ENCODE results near the gene SLC16A2. TPM values are rescaled to one million over a fixed set of nuclear protein-coding genes. Genes with fewer than 3 reads are reported as not detected.
"Not testable (repeated sequence)": the region's sequence is repeated elsewhere in the genome, so short reads cannot be mapped to it uniquely, and the experiment has no call there.

The SLC16A2 gene
- polyA plus RNA-seq, 5 donors: 21.8 to 29.2 (median 27.0) TPM

DNA sequence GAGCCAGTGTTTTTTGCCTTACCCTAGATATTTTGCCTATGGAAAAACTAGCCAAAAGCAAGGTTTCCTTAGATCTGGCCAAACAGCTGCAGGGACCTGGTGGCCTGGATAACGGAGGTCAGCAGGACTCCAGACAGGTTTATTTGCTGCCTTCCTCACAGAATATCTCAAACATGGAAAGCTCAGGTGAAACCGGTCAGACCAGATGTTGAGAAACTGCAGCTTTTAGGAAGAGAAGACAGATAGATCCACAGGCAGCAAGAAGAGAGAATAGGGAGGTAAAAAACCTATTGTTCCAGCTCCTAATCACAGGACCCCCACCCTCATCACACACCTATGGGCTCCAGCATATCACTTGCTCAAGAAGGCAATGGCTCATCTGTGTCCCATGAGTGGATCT, 16.2 kb downstream of the SLC16A2 start:
- DNase-seq: no peak

DNA sequence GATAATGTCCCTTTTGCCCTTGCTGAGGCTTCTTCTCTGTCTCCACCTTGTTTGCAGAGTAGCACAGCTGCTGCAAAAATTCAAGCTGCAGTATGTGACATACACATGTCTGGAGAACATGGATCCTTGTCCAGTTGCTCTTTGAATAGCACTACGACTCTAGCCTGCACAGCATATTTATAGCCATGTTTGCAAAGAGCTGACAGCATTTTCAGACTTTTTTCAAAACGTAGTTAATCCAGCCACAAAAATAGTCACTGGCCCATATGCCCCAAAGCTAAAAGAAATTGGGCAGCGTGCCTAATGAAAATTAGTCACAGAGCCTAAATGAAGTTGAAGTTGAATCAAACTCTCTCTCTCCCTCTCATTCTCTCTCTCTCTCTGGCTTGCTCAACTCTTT, 17.5 kb downstream of the SLC16A2 start:
- no peak for DNase-seq

DNA sequence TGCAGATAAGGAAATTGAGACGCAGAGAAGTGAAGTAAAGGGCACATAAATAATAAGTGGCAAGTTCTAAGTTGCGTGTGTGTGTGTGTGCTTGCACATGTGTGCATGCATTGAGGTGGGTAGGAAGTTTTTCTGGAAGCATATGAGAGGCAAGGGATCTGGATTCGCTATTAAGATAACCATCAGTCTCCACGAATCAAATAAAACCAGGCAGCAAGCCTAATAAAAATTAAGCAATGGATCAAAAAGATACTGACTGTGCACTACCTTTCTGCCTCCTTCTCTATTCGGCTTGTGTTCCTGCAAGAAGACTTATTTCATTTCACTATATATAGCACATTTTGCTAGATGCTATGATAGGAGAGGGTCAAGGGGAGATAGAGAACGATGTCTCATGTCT, 23.8 kb downstream of the SLC16A2 start:
- no peak for DNase-seq

DNA sequence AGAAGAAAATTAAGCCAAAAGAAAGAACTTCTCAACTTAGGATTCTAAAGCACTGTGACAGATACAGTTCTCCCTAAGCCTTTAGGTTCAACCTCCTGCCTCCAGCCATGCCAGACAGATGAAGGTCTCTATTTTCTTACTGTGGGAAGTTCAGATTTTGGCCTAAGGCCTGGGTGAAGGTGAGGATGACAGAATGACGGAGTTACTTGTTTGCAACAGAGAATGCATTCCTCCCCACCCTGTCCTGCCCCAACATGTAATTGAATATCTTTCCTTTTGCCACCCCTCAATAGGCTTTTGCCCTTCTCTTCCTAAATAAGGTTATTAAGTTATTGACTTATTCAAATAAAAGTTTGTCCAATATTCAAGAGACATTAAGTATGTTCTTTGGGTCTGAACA, 25.6 kb downstream of the SLC16A2 start:
- DNase-seq: no peak

DNA sequence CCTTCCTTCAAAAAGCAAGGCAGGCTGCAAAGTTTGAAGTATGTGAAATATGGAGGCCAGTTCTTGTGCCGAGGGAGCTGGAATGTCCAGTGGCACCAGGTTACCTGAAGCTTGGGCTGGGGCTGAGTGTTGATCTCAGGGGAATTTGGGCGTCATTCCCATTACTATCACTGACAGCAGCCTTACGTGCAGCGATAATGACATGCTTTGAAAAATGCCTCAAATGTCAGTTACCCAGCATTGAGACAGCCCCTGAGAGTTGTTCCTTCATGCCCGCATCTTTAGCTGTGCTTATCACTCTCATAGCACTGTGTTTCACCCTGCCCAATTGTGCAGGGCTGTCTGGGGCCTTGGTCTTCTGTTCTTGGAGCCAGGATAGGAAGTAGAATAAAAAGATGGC, 27.4 kb downstream of the SLC16A2 start:
- no peak for DNase-seq

DNA sequence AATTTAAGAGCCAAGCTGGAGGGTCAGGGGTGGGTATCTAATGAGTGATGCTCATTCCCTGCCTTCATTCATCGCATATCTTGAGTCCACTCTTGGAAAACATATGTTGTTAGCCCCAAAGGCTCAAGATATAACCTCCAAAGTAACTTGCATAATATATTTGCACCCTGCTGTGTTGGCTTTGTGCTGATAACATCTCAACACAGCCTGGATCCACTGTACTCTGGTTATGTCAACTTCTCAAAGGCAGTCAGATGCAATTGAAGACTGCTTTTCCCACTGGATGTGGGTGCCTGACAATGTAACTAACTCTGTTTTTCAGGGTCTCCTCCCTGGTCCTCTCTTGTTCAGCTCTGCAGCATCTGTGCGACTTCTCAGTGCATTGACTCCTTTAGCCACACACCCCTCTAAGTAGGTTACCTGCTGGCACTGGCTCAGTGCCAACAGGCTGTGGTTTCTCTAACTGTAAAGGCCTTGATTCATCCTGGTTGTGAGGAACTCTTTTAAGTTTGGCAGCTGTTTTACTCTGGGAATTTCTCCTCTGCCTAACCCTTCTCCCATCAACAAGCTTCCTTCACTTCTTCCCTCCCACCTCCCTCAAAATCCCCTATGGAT, 28.1 kb downstream of the SLC16A2 start:
- no peak for DNase-seq

DNA sequence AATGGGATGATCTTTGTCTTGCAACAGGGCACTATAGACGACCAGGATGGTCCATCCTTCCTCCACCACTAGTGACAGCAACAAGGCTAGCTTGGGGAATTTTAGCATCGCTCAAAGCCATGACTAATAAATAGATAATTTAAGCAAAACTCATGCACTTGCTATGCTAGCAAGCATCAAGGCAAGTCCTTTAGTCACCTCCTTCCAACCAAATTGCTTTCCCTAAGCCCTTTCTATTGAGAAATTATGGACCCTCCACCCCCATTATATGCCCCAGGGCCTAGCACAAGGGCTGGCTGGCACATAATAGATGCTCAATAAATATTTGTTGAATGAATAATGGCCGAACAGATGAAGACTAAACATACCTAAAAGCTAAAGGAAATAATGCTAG, 28.6 kb downstream of the SLC16A2 start:
- no peak for DNase-seq

DNA sequence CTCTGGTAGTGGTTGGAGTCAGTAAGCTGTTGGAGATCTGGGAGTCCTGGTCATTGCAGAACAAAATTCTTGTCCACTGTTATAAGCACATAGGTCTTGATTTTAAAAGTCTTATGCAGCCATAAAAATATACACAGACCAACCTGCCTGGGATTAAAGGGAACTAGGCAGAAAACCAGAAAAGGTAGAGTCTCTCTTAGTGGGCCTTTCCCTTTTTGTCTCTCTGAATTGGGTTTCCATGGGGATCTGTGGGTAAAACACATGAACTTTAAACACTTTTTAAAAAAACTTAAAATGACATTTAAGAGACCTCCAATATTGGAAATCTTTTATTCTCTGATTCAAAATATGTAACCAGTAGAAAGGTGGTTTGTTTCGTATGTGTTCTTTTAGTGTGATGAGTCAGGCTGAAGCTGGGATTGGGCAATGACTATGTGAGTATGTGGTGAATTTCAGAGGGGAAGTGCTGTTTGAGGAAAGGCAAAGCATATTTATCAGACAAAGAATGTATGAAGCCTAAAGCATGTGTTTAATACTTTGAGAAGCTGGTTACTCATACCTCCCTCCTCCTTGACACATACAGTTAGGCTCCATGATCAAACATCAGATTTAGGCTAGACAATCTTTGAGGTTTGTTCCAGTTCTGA, 29.6 kb downstream of the SLC16A2 start:
- DNase-seq: no peak

DNA sequence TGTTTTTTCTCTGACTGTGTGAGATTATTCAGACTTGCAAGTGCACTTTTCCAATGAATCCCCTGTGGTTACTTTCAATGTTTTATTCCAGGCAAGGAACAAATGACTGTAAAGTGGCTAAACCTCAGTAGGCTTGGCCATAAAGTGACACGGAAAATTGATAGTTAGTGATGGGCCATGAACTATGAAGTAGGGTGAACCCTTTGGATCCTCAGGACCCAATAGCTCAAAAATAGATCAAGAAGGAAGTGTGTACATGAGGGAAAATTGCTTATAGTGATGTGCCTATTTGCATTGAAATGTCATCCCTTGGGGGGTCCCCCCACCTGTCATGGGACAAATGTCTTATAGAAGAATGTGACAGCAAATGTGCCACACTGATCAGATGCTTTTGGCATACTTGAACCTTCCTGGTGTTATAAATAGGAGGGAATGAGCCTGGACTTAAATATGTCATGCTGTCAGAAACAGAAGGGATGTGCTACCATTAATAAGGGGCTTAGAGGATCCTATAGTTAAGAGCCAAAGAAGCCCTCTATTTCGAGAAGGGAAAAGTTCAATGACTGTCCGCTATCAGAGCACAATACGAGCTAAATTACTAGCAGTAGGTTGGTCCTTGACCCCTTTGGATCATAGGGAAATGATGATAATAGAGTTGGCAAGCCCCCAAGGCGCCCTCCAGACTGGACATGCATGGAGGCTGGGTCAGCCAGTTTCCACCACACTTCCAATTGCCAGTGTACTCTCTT, 30.3 kb downstream of the SLC16A2 start:
- DNase-seq: no peak

DNA sequence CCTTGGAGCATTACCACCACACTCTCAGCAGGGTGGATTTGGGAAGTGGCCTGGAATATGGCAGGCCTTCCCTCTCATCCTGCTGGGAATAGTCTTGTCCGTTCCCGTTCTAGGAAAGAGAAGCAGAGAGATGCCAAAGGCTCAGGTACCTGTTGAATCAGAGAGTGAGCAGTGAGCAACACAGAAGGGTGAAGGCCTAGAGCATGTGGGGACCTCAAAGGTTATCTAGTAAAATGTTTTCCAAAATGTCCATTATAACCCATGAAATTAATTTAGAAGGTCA, 30.8 kb downstream of the SLC16A2 start:
- DNase-seq: no peak

DNA sequence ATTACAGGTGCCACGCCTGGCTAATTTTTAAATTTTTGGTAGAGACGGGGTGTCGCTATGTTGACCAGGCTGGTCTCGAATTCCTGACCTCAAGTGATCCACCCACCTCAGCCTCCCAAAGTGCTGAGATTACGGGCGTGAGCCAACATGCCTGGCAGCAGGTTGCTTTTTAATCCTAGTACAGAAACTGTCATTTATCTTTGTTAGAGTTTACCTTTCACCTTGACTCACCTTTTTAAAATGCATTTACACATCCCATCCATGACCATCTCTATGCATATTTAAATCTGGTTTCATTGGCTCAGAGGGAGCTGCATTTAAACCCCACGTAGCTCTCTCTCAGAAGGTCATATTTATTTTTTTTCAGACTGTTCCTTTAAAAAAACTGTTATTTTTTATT, 31.9 kb downstream of the SLC16A2 start:
- no peak for DNase-seq

DNA sequence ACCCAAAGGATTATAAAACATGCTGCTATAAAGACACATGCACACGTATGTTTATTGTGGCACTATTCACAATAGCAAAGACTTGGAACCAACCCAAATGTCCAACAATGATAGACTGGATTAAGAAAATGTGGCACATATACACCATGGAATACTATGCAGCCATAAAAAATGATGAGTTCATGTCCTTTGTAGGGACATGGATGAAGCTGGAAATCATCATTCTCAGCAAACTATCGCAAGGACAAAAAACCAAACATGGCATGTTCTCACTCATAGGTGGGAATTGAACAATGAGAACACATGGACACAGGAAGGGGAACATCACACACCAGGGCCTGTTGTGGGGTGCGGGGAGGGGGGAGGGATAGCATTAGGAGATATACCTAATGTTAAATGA, 32.9 kb downstream of the SLC16A2 start:
- not testable (repeated sequence) for DNase-seq

DNA sequence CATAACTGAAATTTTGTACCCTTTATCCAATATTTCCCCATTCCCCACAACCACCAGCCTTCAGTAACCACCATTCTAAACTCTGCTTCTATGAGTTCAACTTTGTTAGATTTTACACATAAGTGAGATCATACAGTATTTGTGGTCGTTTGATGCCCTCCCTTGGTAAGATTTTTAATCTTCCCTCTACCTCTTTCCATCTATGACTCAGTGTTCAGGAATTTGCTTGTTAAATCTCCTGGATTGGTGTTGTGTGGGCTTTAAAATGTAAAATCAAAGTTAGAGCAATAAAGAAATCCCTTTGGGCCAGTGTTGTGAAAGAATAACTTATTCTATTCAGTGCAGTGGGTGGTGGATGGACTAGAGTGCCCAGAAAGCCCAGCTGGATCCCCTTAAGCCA, 37.4 kb downstream of the SLC16A2 start:
- DNase-seq: no peak

DNA sequence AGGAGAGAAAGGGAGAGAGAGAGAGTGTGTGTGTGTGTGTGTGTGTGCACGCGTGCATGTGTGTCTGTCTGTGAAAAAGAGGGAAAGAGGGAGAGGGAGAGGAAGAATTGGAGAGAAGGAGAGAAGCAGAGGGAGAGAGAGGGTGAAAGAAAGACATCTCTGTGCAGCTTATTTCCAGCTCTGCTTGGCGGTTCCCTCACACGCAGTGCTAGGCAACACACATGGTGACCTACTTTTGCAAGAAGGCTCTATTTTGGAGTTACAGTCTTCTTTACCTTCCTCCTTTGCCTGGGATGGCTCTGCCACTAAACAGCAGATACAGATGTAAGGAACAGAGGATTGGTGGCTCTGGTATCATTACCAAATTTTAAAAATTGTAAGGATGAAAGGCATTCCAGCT, 40.1 kb downstream of the SLC16A2 start:
- DNase-seq: no peak

DNA sequence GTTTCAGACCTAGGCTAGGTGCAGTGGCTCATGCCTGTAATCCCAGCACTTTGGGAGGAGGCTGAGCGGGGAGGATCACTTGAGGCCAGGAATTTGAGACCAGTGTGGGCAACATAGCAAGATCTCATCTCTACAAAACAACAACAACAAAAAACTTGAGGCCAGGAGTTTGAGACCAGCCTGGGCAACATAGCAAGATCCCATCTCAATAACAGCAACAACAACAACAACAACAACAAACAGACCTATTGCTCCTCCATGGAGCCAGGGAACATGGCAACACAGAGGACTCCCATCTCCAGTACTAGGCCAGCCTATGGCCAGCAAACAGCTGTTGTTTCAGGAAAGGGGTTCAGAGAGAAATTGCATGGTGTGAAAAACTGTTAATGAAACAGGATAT, 43.4 kb downstream of the SLC16A2 start:
- no peak for DNase-seq

DNA sequence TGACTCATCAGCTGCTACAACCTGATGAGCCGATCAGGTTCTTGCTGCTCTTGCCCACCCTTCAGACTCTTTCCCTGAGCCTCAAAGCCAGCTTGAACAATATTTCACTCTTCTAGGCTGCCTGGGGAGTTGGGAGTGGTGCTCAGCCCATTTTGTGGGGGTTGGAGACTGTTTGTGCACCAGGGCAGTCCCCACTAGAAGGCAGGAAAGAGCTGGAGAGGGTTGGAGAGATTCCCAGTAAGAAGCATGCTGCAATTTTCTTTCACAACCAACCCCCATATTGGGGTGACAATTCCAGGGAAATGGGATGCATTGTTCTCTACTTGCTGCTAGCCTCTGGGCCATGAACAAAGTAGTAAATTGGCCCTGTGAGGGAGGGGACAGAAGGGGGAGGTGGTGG, 44.1 kb downstream of the SLC16A2 start:
- DNase-seq: no peak

DNA sequence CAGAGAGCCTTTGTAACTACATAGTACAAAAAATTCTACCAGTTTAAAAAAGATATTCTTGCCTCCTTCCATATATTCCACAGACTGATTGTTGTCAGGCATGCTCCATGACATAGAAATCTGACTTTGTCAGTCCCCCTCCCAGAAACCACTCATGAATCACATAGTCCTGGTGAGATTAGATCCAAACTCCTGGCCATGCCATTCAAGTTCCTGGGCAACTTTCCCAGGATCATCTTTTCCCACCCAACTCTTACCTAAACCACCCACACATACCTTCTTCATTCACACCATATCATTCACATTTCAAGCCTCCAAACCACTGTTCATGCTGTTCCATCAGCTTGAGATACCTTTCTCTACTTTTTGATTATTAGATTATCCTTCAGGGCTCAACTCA, 46.4 kb downstream of the SLC16A2 start:
- no peak for DNase-seq

DNA sequence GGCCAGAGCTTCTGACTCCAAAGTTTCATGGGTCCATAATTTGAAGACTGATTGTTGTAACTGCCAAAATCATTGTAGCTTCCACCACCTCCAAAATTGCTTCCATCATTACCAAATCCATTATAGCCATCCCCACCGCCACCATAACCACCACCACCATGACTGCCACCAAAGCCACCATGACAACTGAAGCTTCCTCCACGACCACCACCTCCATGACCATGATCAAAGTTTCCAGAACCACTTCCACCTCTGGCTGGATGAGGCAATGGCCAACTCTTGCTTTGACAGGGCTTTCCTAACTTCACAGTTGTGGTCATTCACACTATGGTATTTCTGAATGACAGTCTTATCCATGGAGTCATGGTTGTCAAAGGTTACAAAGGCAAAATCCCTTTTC, 51.8 kb downstream of the SLC16A2 start:
- DNase-seq: not testable (repeated sequence)

DNA sequence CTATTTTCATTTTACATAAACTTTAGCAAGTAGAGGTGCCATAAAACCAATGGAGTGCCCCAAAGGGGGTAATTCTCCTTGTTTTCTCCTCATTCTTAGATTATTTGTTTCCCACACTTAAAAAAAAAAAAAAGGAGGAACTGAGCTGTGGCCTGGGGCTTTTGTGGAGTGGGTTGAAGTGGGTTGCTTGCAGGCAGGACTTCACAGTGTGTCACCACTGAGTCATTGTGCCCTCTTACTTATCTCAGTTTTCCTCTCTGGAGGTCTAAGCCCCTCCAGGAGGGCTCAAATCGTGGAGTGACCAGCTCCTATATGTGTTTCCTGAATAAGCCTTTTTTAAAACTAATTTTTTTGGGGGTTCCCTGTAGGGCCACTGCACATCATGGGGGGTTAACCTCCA, 69.0 kb downstream of the SLC16A2 start:
- no peak for DNase-seq

DNA sequence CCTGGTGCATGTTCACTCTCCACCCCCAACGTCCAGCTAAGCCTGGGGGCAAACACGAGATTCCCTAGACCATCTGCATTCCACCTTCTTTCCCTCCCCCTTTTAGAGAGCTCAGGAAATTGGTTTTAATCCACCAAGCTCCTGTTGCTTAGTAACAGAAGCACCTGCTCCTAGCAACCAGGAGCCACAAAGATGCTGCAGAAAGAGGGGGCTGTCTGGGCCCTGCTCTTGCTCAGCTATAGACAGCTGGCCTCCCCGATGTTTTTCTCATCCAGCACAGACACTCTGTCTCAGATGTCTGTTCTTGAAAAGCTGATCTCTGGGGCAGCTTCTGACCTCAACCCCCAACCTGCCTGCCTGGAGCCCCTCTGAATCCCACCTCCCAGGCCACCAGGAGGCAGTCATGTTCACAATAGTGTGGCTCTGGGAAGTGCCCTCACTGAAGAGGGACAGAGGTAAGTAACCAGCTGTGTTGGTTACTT, 71.5 kb downstream of the SLC16A2 start:
- DNase-seq: no peak

DNA sequence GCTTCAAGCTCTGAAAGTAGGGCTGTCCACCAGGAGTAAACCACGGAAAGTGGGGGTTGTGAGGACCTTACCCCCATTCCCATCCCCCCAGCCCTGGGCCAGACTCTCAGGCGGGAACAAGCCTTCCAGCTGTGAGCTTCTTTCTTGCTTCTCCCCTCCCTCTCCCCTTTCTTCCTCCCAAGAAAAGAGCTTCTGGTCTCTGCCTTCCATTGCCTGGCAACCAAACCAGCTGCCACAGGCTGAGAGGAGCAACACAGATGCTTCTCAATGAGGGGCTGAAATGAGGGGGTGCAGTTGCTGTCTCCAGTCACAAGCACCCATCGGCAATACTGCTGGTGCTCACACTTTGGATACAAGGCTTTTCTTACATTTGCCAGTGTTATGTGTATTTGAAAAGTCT, 72.5 kb downstream of the SLC16A2 start:
- no peak for DNase-seq

DNA sequence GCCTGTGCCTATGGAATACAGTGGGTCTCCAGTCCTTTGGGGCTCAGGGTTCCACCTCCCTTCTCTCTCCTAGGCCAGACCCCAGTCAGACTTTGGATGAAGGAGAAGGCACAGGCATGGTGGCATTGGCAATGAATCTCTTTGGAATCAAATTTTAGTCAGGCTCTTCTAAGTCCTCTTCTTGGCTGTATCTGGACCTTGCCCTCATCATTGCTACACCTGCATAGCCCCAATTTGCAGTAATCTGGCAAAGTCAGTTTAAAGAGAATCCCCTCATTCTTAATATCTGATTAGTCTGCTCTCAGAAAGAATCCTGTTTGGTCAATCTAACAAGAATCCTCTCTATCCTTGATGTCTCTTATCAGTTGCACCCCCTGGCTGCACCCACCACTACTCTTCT, 77.6 kb downstream of the SLC16A2 start:
- no peak for DNase-seq

DNA sequence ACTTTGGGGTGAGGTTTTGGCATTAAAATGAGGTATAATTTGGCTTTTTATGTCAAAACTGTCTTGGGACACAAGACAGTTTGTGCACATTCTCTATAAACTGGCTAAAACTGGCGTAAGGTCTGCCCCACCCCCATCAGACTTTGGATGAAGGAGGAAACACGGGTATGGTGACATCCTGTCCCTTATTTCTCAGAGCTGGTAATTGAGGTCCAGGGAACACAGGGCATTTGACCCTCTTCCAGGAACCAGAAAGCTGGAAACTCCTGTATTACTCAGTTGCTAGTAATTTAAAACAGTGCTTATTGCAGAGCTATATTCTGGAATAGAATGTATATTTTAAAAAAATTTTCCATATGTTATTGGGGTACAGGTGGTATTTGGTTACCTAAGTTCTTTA, 78.8 kb downstream of the SLC16A2 start:
- DNase-seq: no peak

DNA sequence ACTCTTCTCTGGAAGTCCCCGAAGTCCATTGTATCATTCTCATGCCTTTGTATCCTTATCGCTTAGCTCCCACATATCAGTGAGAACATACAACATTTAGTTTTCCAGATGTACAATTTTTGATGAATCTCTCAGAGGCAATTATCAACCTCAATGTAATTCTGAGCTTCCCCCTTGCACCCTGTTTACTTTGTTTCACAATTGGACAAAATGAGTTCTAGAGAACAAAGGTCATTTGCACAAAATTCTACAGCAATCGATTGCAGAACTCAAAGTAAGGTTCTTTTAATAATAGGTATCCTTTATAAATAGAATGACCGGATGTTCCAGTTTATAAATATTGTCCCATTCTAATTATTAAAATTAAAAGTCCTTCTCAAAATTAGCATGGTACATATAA, 79.3 kb downstream of the SLC16A2 start:
- DNase-seq: no peak

Data from right lung (tissue), 5 donors.